Measurements from ENCODE around the gene STXBP4. TPM values are rescaled to one million over a fixed set of nuclear protein-coding genes. Genes with fewer than 3 reads are reported as not detected.

The STXBP4 gene
- total RNA-seq, 1 donor from 2014 or later = 4.9 TPM

DNA sequence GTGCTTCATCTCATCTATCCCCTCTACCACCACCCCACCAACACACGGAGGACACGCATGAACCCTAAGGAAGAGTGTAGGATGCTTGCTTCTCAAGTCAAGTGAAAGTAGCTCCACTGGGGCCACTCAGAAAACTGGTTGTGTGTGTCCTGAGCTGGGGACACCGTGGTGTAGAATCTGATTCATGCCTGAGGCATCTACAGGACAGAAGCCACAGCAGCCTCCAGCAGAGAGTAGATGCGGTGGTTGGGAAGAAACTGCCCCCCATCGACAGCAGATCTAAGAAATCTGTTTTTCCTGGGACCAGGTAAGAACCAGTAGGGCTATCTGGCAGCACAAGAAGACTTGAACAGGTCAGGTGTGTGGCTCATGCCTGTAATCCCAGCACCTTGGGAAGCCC, 244.3 kb downstream of the STXBP4 start:
- Histone ChIP-seq H3K4me1 (no peaks in the 10 kb centered on the region), H3K27me3 (no peaks in the 10 kb centered on the region), H3K4me3 (no peak overlapping the region), H3K27ac (no peak overlapping the region), H3K36me3 (no peaks in the 10 kb centered on the region), H3K9me3 (no peaks in the 10 kb centered on the region)
- DNase-seq (ENCODE audit: low spot score in 2 of 2) = no peak
- intact Hi-C loops (cut with DNase I) = no loop called here
- TF ChIP-seq, protein P1, sequence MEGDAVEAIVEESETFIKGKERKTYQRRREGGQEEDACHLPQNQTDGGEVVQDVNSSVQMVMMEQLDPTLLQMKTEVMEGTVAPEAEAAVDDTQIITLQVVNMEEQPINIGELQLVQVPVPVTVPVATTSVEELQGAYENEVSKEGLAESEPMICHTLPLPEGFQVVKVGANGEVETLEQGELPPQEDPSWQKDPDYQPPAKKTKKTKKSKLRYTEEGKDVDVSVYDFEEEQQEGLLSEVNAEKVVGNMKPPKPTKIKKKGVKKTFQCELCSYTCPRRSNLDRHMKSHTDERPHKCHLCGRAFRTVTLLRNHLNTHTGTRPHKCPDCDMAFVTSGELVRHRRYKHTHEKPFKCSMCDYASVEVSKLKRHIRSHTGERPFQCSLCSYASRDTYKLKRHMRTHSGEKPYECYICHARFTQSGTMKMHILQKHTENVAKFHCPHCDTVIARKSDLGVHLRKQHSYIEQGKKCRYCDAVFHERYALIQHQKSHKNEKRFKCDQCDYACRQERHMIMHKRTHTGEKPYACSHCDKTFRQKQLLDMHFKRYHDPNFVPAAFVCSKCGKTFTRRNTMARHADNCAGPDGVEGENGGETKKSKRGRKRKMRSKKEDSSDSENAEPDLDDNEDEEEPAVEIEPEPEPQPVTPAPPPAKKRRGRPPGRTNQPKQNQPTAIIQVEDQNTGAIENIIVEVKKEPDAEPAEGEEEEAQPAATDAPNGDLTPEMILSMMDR (IDR thresholded peaks at IDR 0.05) = no peak

DNA sequence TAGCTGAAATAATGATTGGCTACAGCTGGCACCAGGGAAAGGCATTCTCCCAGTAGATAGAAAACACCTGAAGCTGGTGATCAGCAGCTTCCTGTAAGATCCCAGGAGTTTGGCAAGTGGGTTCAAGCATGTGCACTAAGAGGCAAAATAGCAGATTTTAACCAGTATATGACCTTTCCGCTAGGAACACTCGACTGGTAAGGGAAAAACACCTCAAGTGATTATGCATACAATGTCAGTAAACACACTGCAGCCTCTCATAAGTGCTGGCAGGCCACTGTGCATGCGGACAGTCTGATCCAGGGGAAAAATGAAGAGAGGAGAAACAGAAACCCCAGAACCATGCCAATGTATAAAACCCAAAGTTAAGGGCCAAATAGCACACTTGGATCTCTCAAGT, 247.1 kb downstream of the STXBP4 start:
- Histone ChIP-seq H3K27ac (no peak overlapping the region), H3K36me3 (no peaks in the 10 kb centered on the region), H3K4me1 (no peaks in the 10 kb centered on the region), H3K4me3 (no peak overlapping the region), H3K9me3 (no peaks in the 10 kb centered on the region), H3K27me3 (no peaks in the 10 kb centered on the region)
- intact Hi-C loops (cut with DNase I) = no loop called here
- TF ChIP-seq, protein P1 (IDR thresholded peaks at IDR 0.05) = no peak
- DNase-seq (ENCODE audit: low spot score in 2 of 2) = no peak

DNA sequence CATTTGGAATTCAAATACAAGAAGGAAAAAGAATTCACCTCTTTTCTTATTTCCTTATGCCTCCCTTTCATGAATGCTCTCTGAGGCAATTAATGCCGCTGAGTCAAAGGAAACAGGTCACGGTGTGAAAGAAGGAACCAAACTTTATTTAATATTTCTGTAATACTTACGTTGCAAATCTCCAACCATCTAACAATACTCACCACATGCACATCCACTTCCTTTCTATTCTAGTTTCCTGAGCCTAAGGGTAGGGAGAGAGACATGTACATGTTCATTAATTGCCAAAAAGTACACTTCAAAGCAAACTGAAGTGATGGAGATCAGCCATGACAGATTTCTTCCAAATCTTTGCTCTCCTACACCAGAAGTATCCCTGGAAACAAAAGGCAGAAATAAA, 248.3 kb downstream of the STXBP4 start:
- no peak for DNase-seq (ENCODE audit: low spot score in 2 of 2)
- TF ChIP-seq, protein P1 (IDR thresholded peaks at IDR 0.05) = no peak
- no peaks in the 10 kb centered on the region for H3K4me1 ChIP-seq
- no peak overlapping the region for H3K27ac ChIP-seq
- H3K4me3 ChIP-seq = no peak overlapping the region
- H3K36me3 ChIP-seq = no peaks in the 10 kb centered on the region
- no peaks in the 10 kb centered on the region for H3K9me3 ChIP-seq
- intact Hi-C loops (cut with DNase I) = no loop called here
- no peaks in the 10 kb centered on the region for H3K27me3 ChIP-seq

DNA sequence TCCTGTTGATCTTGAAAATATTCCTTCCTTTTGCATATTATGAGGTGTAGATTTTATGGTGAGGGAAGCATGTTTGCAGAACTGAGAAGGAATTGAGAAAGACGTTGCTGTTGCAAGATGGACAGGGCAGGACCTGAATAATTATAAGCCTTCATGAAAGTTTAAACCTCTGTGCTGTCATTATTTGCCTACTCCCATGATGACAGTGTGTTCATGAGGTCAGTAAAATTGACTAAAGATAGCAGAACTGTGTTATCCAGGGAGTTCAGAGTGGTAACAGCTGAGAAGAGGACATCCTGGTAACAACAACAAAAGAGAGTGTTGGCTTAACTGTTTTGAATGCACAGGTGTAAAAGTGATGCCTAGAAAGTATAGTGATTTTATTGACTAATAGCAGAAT, 250.9 kb downstream of the STXBP4 start:
- H3K36me3 ChIP-seq = no peaks in the 10 kb centered on the region
- H3K27me3 ChIP-seq = no peaks in the 10 kb centered on the region
- no peaks in the 10 kb centered on the region for H3K4me1 ChIP-seq
- H3K27ac ChIP-seq = no peak overlapping the region
- TF ChIP-seq, protein P1 (IDR thresholded peaks at IDR 0.05) = no peak
- DNase-seq (ENCODE audit: low spot score in 2 of 2) = no peak
- H3K9me3 ChIP-seq = no peaks in the 10 kb centered on the region
- H3K4me3 ChIP-seq = no peak overlapping the region
- intact Hi-C loops (cut with DNase I) = no loop called here

DNA sequence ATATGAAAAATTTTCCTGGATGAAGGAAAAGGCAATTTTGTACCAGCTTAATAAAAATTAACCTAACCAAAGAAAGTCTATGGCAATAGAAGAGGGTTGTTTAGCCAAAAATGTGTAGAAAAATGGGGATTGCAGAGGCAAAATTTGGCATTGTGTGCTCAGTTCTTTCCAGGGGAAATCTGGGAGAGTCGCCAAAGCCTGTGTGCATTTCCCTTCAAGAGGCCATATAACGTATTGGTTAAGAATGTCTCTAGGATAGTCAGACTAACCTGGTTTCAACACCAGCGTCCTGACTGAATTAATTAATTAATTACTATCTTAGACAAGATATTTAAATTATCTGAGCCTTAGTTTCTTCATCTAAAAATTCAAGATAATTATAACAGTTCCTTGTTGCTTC, 251.4 kb downstream of the STXBP4 start:
- intact Hi-C loops (cut with DNase I) = no loop called here

More for the DNA sequence above, 251.4 kb downstream of the STXBP4 start:
- Histone ChIP-seq H3K4me3 (no peak overlapping the region), H3K27me3 (no peaks in the 10 kb centered on the region), H3K4me1 (no peaks in the 10 kb centered on the region), H3K36me3 (no peaks in the 10 kb centered on the region), H3K9me3 (no peaks in the 10 kb centered on the region), H3K27ac (no peak overlapping the region)
- TF ChIP-seq, protein P1 (IDR thresholded peaks at IDR 0.05) = no peak
- DNase-seq (ENCODE audit: low spot score in 2 of 2) = no peak

Other genes with a start within 250 kb of the STXBP4 start
- 31.0 TPM for gene TOM1L1, start 67.9 kb upstream of the STXBP4 start, total RNA-seq
- gene COX11, start 111 bp upstream of the STXBP4 start, total RNA-seq = 19.6 TPM

Data from ascending aorta (tissue), 2 donors.